ENCODE results near the gene ATP6V1A.

The ATP6V1A gene

GRCh38 chr3:113828600-113828999, 81.8 kb downstream of the ATP6V1A start:
- DNase-seq (ENCODE audit: low read depth), result no peak
- TF ChIP-seq MAX (IDR thresholded peaks at IDR 0.05; ENCODE audit: low read depth, low read length), result no peak
- TF ChIP-seq POLR2A (IDR thresholded peaks at IDR 0.05; ENCODE audit: extremely low read depth, insufficient read length), result no peak
- no peak for TF ChIP-seq MYC (IDR thresholded peaks at IDR 0.05; ENCODE audit: low read depth, low read length)
- TF ChIP-seq CTCF (IDR thresholded peaks at IDR 0.05; ENCODE audit: low read depth, low read length), result no peak
- H3K4me3 ChIP-seq (ENCODE audit: low read depth, low read length), result no peak overlapping the region

GRCh38 chr3:113829576-113830354, 82.9 kb downstream of the ATP6V1A start:
- DNase-seq (ENCODE audit: low read depth), result no peak
- TF ChIP-seq MAX (IDR thresholded peaks at IDR 0.05; ENCODE audit: low read depth, low read length) (no peak), MYC (IDR thresholded peaks at IDR 0.05; ENCODE audit: low read depth, low read length) (no peak), POLR2A (IDR thresholded peaks at IDR 0.05; ENCODE audit: extremely low read depth, insufficient read length) (no peak), CTCF (IDR thresholded peaks at IDR 0.05; ENCODE audit: low read depth, low read length) (no peak)
- no peak overlapping the region for H3K4me3 ChIP-seq (ENCODE audit: low read depth, low read length)

GRCh38 chr3:113831103-113831355, 84.2 kb downstream of the ATP6V1A start:
- no peak for DNase-seq (ENCODE audit: low read depth)
- no peak overlapping the region for H3K4me3 ChIP-seq (ENCODE audit: low read depth, low read length)
- no peak for TF ChIP-seq MAX (IDR thresholded peaks at IDR 0.05; ENCODE audit: low read depth, low read length)
- TF ChIP-seq CTCF (IDR thresholded peaks at IDR 0.05; ENCODE audit: low read depth, low read length), result no peak
- no peak for TF ChIP-seq POLR2A (IDR thresholded peaks at IDR 0.05; ENCODE audit: extremely low read depth, insufficient read length)
- no peak for TF ChIP-seq MYC (IDR thresholded peaks at IDR 0.05; ENCODE audit: low read depth, low read length)

- H3K4me3 ChIP-seq (ENCODE audit: low read depth, low read length), result no peak overlapping the region
- TF ChIP-seq POLR2A (IDR thresholded peaks at IDR 0.05; ENCODE audit: extremely low read depth, insufficient read length) (no peak), CTCF (IDR thresholded peaks at IDR 0.05; ENCODE audit: low read depth, low read length) (no peak), MYC (IDR thresholded peaks at IDR 0.05; ENCODE audit: low read depth, low read length) (no peak), MAX (IDR thresholded peaks at IDR 0.05; ENCODE audit: low read depth, low read length) (no peak)
Measured at GRCh38 chr3:113832477-113833164, 85.8 kb downstream of the ATP6V1A start.

GRCh38 chr3:113834983-113835382, 88.1 kb downstream of the ATP6V1A start:
- TF ChIP-seq MYC (IDR thresholded peaks at IDR 0.05; ENCODE audit: low read depth, low read length) (no peak), MAX (IDR thresholded peaks at IDR 0.05; ENCODE audit: low read depth, low read length) (no peak), POLR2A (IDR thresholded peaks at IDR 0.05; ENCODE audit: extremely low read depth, insufficient read length) (no peak), CTCF (IDR thresholded peaks at IDR 0.05; ENCODE audit: low read depth, low read length) (no peak)
- no peak overlapping the region for H3K4me3 ChIP-seq (ENCODE audit: low read depth, low read length)
- DNase-seq (ENCODE audit: low read depth), result no peak

More at GRCh38 chr3:113832477-113833164, 85.8 kb downstream of the ATP6V1A start:
- no peak for DNase-seq (ENCODE audit: low read depth)

Data from NB4 (cell line).